H1 (cell line): ENCODE measurements around the gene KCNQ1.

Experiments
- RAD21 ChIP-seq, 2 experiments: IDR thresholded peaks in 1 of 2; conservative IDR thresholded peaks in 1 of 2; 2 replicates each; pipeline ENCODE4 v1.6.1; 2011; ENCODE audit warnings: low read depth in 2 of 2, low read length in 2 of 2, improper control_type of control experiment in 1 of 2, inconsistent platforms in 1 of 2, mild to moderate bottlenecking in 1 of 2, moderate library complexity in 1 of 2
- SRF ChIP-seq: IDR thresholded peaks from 2 replicates; pipeline ENCODE4 v1.6.1; 2011; ENCODE audit warnings: mild to moderate bottlenecking, low read depth, low read length, moderate library complexity
- SUZ12 ChIP-seq: fragments of 200-600 bp; sonication (generic); IDR thresholded peaks from 2 replicates; pipeline ENCODE4 v1.6.1; 2012; ENCODE audit warnings: mild to moderate bottlenecking, inconsistent platforms, low read length, moderate library complexity, mixed read lengths
- TF ChIP-seq, protein P1 (sequence below), 3 experiments: IDR thresholded peaks; 1 replicate in 2 of 3; 2 replicates in 1 of 3; pipeline versions ENCODE4 v1.5.1 to v1.6.1; 2011; ENCODE audit warnings: low read length in 3 of 3, mild to moderate bottlenecking in 3 of 3, inconsistent platforms in 2 of 3, low read depth in 1 of 3, moderate library complexity in 1 of 3; ENCODE audit not compliant: insufficient read depth in 1 of 3; ENCODE audit errors: control extremely low read depth in 1 of 3
- TF ChIP-seq, protein P2 (sequence below): IDR thresholded peaks from 2 replicates; pipeline ENCODE4 v1.6.1; 2011; ENCODE audit warnings: low read depth, mild to moderate bottlenecking, low read length; ENCODE audit not compliant: insufficient read depth

DNA sequence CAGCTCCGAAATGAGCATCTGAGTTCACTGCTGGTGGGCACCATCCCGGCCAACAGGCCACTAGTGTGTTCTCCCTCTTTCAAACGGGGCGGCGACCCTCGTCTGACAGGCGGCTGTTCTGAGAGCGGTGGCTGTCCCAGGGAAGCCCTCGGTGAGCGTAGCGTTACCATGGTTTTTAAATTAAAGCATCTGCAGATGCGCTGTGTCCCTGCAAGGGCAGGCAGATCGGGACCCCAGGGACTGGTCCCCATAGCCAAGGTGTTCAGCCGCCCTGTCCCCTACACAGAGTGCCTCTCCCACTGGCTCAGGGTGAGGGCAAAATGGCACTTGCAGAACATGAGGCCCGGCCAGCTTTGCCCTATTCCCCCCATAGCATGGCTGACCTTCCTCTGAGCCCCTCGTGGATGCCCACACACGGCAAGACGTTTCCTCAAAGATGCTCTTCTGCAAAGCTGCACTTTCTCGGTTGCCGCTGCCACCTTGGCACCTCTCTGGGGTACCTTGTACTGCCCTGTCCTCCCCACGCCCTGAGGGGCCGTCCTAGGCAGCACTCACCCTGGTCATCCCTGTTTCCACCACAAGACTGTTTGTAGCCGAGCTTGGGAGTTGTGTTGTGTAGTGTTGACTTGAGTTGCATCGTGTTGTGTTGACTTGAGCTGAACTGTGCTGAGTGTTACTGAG is 306.9 kb downstream of the KCNQ1 start:
- TF ChIP-seq, protein P1, sequence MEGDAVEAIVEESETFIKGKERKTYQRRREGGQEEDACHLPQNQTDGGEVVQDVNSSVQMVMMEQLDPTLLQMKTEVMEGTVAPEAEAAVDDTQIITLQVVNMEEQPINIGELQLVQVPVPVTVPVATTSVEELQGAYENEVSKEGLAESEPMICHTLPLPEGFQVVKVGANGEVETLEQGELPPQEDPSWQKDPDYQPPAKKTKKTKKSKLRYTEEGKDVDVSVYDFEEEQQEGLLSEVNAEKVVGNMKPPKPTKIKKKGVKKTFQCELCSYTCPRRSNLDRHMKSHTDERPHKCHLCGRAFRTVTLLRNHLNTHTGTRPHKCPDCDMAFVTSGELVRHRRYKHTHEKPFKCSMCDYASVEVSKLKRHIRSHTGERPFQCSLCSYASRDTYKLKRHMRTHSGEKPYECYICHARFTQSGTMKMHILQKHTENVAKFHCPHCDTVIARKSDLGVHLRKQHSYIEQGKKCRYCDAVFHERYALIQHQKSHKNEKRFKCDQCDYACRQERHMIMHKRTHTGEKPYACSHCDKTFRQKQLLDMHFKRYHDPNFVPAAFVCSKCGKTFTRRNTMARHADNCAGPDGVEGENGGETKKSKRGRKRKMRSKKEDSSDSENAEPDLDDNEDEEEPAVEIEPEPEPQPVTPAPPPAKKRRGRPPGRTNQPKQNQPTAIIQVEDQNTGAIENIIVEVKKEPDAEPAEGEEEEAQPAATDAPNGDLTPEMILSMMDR (IDR thresholded peaks at IDR 0.05; ENCODE audit: control extremely low read depth in 1 of 3, insufficient read depth in 1 of 3, low read depth in 1 of 3, low read length in 3 of 3) = no peak
- TF ChIP-seq, protein P2, sequence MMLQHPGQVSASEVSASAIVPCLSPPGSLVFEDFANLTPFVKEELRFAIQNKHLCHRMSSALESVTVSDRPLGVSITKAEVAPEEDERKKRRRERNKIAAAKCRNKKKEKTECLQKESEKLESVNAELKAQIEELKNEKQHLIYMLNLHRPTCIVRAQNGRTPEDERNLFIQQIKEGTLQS = no peak
- TF ChIP-seq SUZ12 = no peak
- no peak for TF ChIP-seq RAD21 (IDR thresholded peaks at IDR 0.05 in 1 of 2, conservative IDR thresholded peaks at IDR 0.05 in 1 of 2; ENCODE audit: low read depth in 2 of 2, low read length in 2 of 2)
- TF ChIP-seq SRF = no peak
